GM12878 (cell line): ENCODE results near the gene RHNO1. TPM values are rescaled to one million over a fixed set of nuclear protein-coding genes. Genes with fewer than 3 reads are reported as not detected.

Source experiments
- ATAC-seq: fragments of 200-7000 bp; cut with Tn5 transposase; 3 replicates; pipeline ENCODE4 v1.9.1; 2020; ENCODE audit warnings: mild to moderate bottlenecking, moderate library complexity
- BruUV-seq: library from RNA; stranded (reverse); fragments of 400-500 nt; replicated peaks from 2 replicates; lab custom pipeline; 2021; lab: Mats Ljungman, UMichigan
- CTCF ChIA-PET: fragments of 300-600 bp; sonication (Branson Sonifier 250); formaldehyde crosslinking; extraction: SDS; loops from one replicate; lab custom pipeline; 2021; ENCODE audit warnings: inconsistent platforms; lab: Yijun Ruan, JAX
- POLR2A ChIA-PET: fragments of 350-600 bp; formaldehyde crosslinking; extraction: SDS; loops from one replicate; lab custom pipeline; 2021; ENCODE audit warnings: inconsistent platforms; lab: Charles Lee
- RAD21 ChIA-PET: fragments of 300-600 bp; sonication (Branson Sonifier 250); formaldehyde crosslinking; loops from one replicate; lab custom pipeline; 2023; ENCODE audit warnings: antibody characterized with exemption; ENCODE audit not compliant: unreplicated experiment; lab: Charles Lee
- SMC1A ChIA-PET: fragments of 300-600 bp; sonication (Branson Sonifier 250); formaldehyde crosslinking; loops from one replicate; lab custom pipeline; 2023; ENCODE audit not compliant: unreplicated experiment, uncharacterized antibody; lab: Charles Lee
- DNase-seq: peaks from one replicate; pipeline ENCODE4 v3.0.0-alpha.2; 2011; ENCODE audit warnings: low read depth, low spot score
- FAIRE-seq: peaks from 3 replicates; lab custom pipeline; 2011; peaks lifted over from hg19 to GRCh38; lab: Jason Lieb, UNC
- H2AFZ ChIP-seq: 2 replicates; pipeline ENCODE4 v1.6.0; 2011; ENCODE audit warnings: low read depth, low read length, control low read depth; ENCODE audit not compliant: control insufficient read depth
- H3K27ac ChIP-seq: 2 replicates; pipeline ENCODE4 v1.5.1; 2011; ENCODE audit warnings: control low read depth; ENCODE audit not compliant: control insufficient read depth, insufficient read depth
- H3K27me3 ChIP-seq, 2 experiments: replicated peaks in 1 of 2; 2 replicates each; pipeline versions ENCODE4 v1.6.0 to v1.6.1; 2011; ENCODE audit warnings: low read length in 1 of 2; ENCODE audit not compliant: control insufficient read depth in 2 of 2, insufficient read depth in 2 of 2
- H3K36me3 ChIP-seq, 2 experiments: 2 replicates each; pipeline ENCODE4 v1.5.1; 2011; ENCODE audit warnings: low read length in 1 of 2; ENCODE audit not compliant: control insufficient read depth in 2 of 2, insufficient read depth in 2 of 2
- H3K4me1 ChIP-seq: 2 replicates; pipeline ENCODE4 v1.6.1; 2011; ENCODE audit warnings: mild to moderate bottlenecking, low read length, moderate library complexity, mixed read lengths; ENCODE audit not compliant: control insufficient read depth, insufficient read depth
- H3K4me2 ChIP-seq: 2 replicates; pipeline ENCODE4 v1.6.0; 2011; ENCODE audit warnings: control low read depth; ENCODE audit not compliant: control insufficient read depth, insufficient read depth
- H3K4me3 ChIP-seq: fragments of 200-600 bp; sonication (generic); 2 replicates; pipeline ENCODE4 v1.5.1; 2016
- H3K79me2 ChIP-seq: 2 replicates; pipeline ENCODE4 v1.6.0; 2011; ENCODE audit warnings: low read length; ENCODE audit not compliant: control insufficient read depth, insufficient read depth
- H3K9ac ChIP-seq: 2 replicates; pipeline ENCODE4 v1.8.0; 2011; ENCODE audit warnings: low read length, control low read depth, mixed read lengths; ENCODE audit not compliant: control insufficient read depth, insufficient read depth
- H3K9me3 ChIP-seq: replicated peaks from 3 replicates; pipeline ENCODE4 v1.5.1; 2011; ENCODE audit warnings: mild to moderate bottlenecking, low read length; ENCODE audit not compliant: control insufficient read depth, insufficient read depth
- H4K20me1 ChIP-seq: 2 replicates; pipeline ENCODE4 v1.6.0; 2011; ENCODE audit not compliant: control insufficient read depth, insufficient read depth
- CHD2 ChIP-seq: IDR thresholded peaks from 2 replicates; pipeline ENCODE4 v1.6.1; 2011; ENCODE audit warnings: low read depth, low read length, improper control_type of control experiment, borderline replicate concordance
- CHD4 ChIP-seq: fragments of 200-600 bp; sonication (generic); IDR thresholded peaks from 2 replicates; pipeline ENCODE4 v1.6.1; 2016; ENCODE audit warnings: mild to moderate bottlenecking
- RBBP5 ChIP-seq: fragments of 200-600 bp; sonication (generic); conservative IDR thresholded peaks from 2 replicates; pipeline ENCODE4 v1.6.1; 2016
- SIX5 ChIP-seq: IDR thresholded peaks from 2 replicates; pipeline ENCODE4 v1.6.1; 2011; ENCODE audit warnings: mild to moderate bottlenecking, low read depth, low read length, moderate library complexity; ENCODE audit not compliant: severe bottlenecking
- SPI1 ChIP-seq: IDR thresholded peaks from 2 replicates; pipeline ENCODE4 v1.6.1; 2011; ENCODE audit warnings: low read depth, mild to moderate bottlenecking, low read length, moderate library complexity, borderline replicate concordance; ENCODE audit not compliant: insufficient read depth
- TAF1 ChIP-seq: IDR thresholded peaks from 2 replicates; pipeline ENCODE4 v1.6.1; 2011; ENCODE audit warnings: mild to moderate bottlenecking, low read depth, low read length, borderline replicate concordance
- WGBS: methylation state at CpG from one replicate; pipeline ENCODE4 v1.1.6; 2016; ENCODE audit warnings: low lambda C conversion rate; ENCODE audit not compliant: insufficient replicate concordance, insufficient coverage; ENCODE audit errors: missing lambda C conversion rate; 5-methylcytosine and 5-hydroxymethylcytosine counted together
- in situ Hi-C: fragments of 300-500 bp; cut with MboI; formaldehyde crosslinking; loops from 9 replicates; pipeline ENCODE4 v1.14.3; 2018; ENCODE audit warnings: mixed read lengths
- intact Hi-C: fragments of 100-400 bp; cut with micrococcal nuclease; formaldehyde crosslinking; loops from one replicate; pipeline ENCODE4 v1.14.2; 2022; ENCODE audit not compliant: unreplicated experiment
- polyA plus RNA-seq, 11 experiments: library from polyadenylated mRNA; depleted of rRNA in 4 of 11; unstranded in 6 of 11; stranded (reverse) in 5 of 11; fragments of >200 nt; fragmentation: Nextera tagmentation in 4 of 11; fragmentation: Illumina TruSeq in 1 of 11; extraction: Ambion mirVana in 4 of 11; extraction: Trizol in 1 of 11; gene quantifications; 1 replicate in 1 of 11; 2 replicates in 10 of 11; pipeline versions ENCODE4 v1.2.1 to v1.2.3, GENCODE V29; 2011 to 2016; ENCODE audit warnings: inconsistent platforms in 2 of 11, missing spikeins in 2 of 11, low read depth in 1 of 11
- total RNA-seq, 4 experiments: library from RNA; depleted of rRNA in 3 of 4; stranded (reverse); fragments of >200 nt in 3 of 4; fragmentation: Illumina TruSeq in 1 of 4; extraction: Trizol in 1 of 4; gene quantifications; 2 replicates each; pipeline versions ENCODE4 v1.2.1 to v1.2.3, GENCODE V29; 2013 to 2021
- TF ChIP-seq, protein P1 (sequence below): fragments of 450-650 bp; IDR thresholded peaks from 2 replicates; pipeline ENCODE4 v1.6.1; 2017; ENCODE audit warnings: low read depth, mild to moderate bottlenecking, moderate library complexity
- TF ChIP-seq, protein P2 (sequence below): fragments of 450-650 bp; IDR thresholded peaks from 2 replicates; pipeline ENCODE4 v1.6.1; 2017; ENCODE audit warnings: mild to moderate bottlenecking

RHNO1 gene
- total and polyA plus RNA-seq, 10 of the 15 experiments (the other 5 are each of a cell fraction or from before 2014, with no cell fraction given), result 27.9 to 91.6 (median 49.3) TPM

DNA sequence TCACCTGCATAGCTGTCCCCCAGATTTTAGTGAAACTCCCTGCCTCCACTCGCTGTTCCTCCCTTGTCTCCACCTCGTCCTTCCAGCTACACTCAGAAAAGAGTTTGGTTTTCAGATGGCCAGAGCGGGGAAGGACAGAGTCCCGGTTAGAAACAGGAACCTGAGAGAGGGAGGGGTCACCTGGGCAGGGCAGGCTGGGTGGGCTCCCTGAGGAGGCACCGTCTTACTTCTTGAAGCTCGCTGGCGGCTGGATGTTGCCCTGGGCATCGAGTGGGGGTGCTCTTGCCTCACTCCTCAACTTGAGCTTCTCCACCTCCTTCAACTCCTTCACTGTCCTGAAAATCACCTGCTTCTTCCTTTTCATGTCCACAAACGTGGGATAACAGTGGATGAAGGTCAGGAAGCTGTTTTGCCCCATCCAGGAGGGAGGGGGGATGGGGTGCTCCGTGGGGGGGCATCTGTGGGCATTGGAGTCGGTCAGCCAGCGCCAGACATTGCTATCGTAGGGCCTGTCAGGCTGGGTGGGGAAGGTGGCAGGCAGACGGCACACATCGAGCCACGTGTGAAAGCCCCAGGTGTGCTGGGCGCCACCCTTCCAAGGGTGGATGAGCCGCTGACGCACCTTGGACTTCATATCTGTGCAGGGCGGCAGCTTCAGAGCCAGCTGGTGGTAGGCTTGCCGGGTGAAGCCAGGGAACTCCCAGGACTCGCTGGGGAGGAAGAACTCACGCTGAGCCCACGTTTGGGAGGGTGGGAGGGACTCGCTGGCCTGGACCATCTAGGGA is 22.2 kb upstream of the RHNO1 start:
- POLR2A ChIA-PET, result no interaction called here
- 86% methylated on average over 19 of the region's 25 CpGs for WGBS

More for the DNA sequence above, 22.2 kb upstream of the RHNO1 start:
- H4K20me1 ChIP-seq, result no peaks in the 10 kb centered on the region
- intact Hi-C loops, result no loop called here
- RAD21 ChIA-PET, result interaction anchor here (1.5 kb wide), 1 partner anchor 187 kb away, joined by 6 read pairs; no protein-coding TSS in a partner anchor
- no peaks in the 10 kb centered on the region for H3K79me2 ChIP-seq
- CTCF ChIA-PET, result interaction anchor here (1.3 to 3.0 kb wide), 6 partner anchors 16 to 183 kb away, joined by 4 to 24 read pairs (median 5); no protein-coding TSS in a partner anchor
- in situ Hi-C loops, result no loop called here
- H3K4me2 ChIP-seq, result no peak overlapping the region
- H3K36me3 ChIP-seq, result peaks cover 11% of the 10 kb centered on the region in 2 experiments; a peak in 3 of 4 replicates
- no peak overlapping the region for H3K4me3 ChIP-seq
- no peak for DNase-seq
- no peak for TF ChIP-seq CHD2
- TF ChIP-seq SIX5, result no peak
- no peak for TF ChIP-seq TAF1
- TF ChIP-seq RBBP5, result no peak
- TF ChIP-seq, protein P1, sequence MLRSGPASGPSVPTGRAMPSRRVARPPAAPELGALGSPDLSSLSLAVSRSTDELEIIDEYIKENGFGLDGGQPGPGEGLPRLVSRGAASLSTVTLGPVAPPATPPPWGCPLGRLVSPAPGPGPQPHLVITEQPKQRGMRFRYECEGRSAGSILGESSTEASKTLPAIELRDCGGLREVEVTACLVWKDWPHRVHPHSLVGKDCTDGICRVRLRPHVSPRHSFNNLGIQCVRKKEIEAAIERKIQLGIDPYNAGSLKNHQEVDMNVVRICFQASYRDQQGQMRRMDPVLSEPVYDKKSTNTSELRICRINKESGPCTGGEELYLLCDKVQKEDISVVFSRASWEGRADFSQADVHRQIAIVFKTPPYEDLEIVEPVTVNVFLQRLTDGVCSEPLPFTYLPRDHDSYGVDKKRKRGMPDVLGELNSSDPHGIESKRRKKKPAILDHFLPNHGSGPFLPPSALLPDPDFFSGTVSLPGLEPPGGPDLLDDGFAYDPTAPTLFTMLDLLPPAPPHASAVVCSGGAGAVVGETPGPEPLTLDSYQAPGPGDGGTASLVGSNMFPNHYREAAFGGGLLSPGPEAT, result no peak
- TF ChIP-seq SPI1, result no peak
- TF ChIP-seq, protein P2, sequence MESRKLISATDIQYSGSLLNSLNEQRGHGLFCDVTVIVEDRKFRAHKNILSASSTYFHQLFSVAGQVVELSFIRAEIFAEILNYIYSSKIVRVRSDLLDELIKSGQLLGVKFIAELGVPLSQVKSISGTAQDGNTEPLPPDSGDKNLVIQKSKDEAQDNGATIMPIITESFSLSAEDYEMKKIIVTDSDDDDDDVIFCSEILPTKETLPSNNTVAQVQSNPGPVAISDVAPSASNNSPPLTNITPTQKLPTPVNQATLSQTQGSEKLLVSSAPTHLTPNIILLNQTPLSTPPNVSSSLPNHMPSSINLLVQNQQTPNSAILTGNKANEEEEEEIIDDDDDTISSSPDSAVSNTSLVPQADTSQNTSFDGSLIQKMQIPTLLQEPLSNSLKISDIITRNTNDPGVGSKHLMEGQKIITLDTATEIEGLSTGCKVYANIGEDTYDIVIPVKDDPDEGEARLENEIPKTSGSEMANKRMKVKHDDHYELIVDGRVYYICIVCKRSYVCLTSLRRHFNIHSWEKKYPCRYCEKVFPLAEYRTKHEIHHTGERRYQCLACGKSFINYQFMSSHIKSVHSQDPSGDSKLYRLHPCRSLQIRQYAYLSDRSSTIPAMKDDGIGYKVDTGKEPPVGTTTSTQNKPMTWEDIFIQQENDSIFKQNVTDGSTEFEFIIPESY, result no peak
- no peak for TF ChIP-seq CHD4
- no TSS peak for BruUV-seq
- H3K27ac ChIP-seq, result no peak overlapping the region
- H3K27me3 ChIP-seq, result no peaks in the 10 kb centered on the region
- no peaks in the 10 kb centered on the region for H3K9me3 ChIP-seq
- H2AFZ ChIP-seq, result no peak overlapping the region
- no peak for ATAC-seq
- no peak overlapping the region for H3K9ac ChIP-seq
- FAIRE-seq, result no peak
- SMC1A ChIA-PET, result interaction anchor here (1.3 kb wide), 1 partner anchor 90 kb away, joined by 6 read pairs; no protein-coding TSS in a partner anchor
- no peaks in the 10 kb centered on the region for H3K4me1 ChIP-seq
